Coronary artery (tissue), 2 donors: Measurements from ENCODE around the gene KLHL13.

ENCODE experiments used
- DNase-seq: peaks from one replicate; pipeline ENCODE4 v3.0.0-alpha.2; 2017; ENCODE audit warnings: low spot score
- H3K27ac ChIP-seq, 2 donors: fragments of 200-600 bp; sonication (generic); one replicate each; pipeline ENCODE4 v1.5.1; 2016 to 2019
- H3K4me3 ChIP-seq: fragments of 200-600 bp; sonication (generic); 2 replicates; pipeline ENCODE4 v1.5.1; 2016; ENCODE audit warnings: mild to moderate bottlenecking, moderate library complexity
- TF ChIP-seq, protein P1 (sequence below): fragments of 200-600 bp; sonication (generic); IDR thresholded peaks from one replicate; pipeline ENCODE4 v1.5.1; 2019; ENCODE audit warnings: antibody characterized with exemption

Gene KLHL13

GRCh38 chrX:118049713-118050112 is 66.9 kb downstream of the KLHL13 start:
- DNase-seq = no peak
- H3K27ac ChIP-seq = no peak overlapping the region

GRCh38 chrX:118047446-118048186 is 69.0 kb downstream of the KLHL13 start:
- no peak overlapping the region for H3K4me3 ChIP-seq
- TF ChIP-seq, protein P1, sequence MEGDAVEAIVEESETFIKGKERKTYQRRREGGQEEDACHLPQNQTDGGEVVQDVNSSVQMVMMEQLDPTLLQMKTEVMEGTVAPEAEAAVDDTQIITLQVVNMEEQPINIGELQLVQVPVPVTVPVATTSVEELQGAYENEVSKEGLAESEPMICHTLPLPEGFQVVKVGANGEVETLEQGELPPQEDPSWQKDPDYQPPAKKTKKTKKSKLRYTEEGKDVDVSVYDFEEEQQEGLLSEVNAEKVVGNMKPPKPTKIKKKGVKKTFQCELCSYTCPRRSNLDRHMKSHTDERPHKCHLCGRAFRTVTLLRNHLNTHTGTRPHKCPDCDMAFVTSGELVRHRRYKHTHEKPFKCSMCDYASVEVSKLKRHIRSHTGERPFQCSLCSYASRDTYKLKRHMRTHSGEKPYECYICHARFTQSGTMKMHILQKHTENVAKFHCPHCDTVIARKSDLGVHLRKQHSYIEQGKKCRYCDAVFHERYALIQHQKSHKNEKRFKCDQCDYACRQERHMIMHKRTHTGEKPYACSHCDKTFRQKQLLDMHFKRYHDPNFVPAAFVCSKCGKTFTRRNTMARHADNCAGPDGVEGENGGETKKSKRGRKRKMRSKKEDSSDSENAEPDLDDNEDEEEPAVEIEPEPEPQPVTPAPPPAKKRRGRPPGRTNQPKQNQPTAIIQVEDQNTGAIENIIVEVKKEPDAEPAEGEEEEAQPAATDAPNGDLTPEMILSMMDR = no peak
- no peak overlapping the region for H3K27ac ChIP-seq
- no peak for DNase-seq

More at GRCh38 chrX:118049713-118050112, 66.9 kb downstream of the KLHL13 start:
- TF ChIP-seq, protein P1 = no peak
- H3K4me3 ChIP-seq = no peak overlapping the region

GRCh38 chrX:118039591-118039990 is 77.0 kb downstream of the KLHL13 start:
- DNase-seq = no peak
- TF ChIP-seq, protein P1 = no peak
- Histone ChIP-seq H3K27ac (no peak overlapping the region), H3K4me3 (no peak overlapping the region)

DNA sequence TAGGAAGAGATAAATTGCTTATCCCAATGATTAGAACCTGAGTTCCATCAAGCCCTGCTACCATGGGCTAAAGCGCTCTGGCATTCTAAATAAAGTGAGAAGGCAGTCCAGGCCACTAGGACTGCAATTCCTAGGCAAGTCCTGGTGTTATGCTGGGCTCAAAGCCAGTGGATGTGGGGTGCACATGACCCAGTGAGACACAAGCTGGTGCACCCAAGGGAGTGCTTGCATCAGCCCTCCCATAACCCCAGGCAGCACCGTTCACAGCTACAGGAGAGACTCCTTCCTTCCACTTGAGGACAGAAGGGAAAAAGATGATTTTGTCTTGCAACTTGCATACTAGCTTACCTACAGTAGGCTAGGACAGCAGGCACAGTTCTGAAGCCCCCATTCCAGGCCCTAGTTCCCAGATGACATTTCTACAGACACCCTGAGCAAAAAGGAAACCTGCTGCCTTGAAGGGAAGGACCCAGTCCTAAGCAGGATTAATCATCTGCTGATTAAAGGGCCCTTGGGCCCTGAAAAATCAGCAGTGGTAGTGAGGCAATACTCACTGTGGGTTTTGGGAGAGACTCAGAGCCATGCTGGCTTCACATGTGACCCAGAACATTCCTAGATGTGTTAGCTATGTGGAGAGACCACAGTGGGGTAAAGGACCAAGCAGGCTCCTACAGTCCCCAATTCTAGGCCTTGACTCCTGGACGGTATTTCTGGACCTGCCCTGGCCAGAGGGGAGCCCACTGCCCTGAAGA is 77.8 kb downstream of the KLHL13 start:
- TF ChIP-seq, protein P1 = no peak
- no peak overlapping the region for H3K27ac ChIP-seq
- H3K4me3 ChIP-seq = no peak overlapping the region
- DNase-seq = no peak

GRCh38 chrX:118026631-118027030 is 90.0 kb downstream of the KLHL13 start:
- no peak overlapping the region for H3K4me3 ChIP-seq
- no peak for DNase-seq
- TF ChIP-seq, protein P1 = no peak
- H3K27ac ChIP-seq = no peak overlapping the region

DNA sequence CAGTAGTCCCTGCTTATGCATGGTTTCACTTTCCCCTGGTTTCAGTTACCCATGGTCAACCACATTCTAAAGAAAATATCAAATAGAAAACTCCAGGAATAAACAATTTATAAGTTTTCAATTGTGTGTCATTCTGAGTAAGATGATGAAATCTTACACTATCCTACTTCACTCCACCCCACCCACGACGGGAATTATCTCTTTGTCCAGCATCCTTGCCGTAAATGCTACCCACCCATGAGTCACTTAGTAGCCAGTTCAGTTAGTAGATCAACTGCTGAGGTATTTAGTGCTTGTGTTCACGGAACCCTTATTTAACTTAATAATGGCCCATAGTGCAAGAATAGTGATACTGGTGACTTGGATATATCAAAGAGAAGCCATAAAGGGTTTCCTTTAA is 91.4 kb downstream of the KLHL13 start:
- TF ChIP-seq, protein P1 = no peak
- Histone ChIP-seq H3K27ac (no peak overlapping the region), H3K4me3 (no peak overlapping the region)
- no peak for DNase-seq
